ENCODE results near the gene NEB.
"Not testable (repeated sequence)": the region's sequence is repeated elsewhere in the genome, so short reads cannot be mapped to it uniquely, and the experiment has no call there.

NEB gene

GRCh38 chr2:151591908-151592255 is 142.4 kb downstream of the NEB start:
- not testable (repeated sequence) for H3K27ac ChIP-seq, H3K9me3 ChIP-seq, H3K4me1 ChIP-seq, H3K27me3 ChIP-seq, H3K4me2 ChIP-seq, H4K20me1 ChIP-seq, H3K36me3 ChIP-seq, H3K4me3 ChIP-seq, H3K9ac ChIP-seq

GRCh38 chr2:151591250-151591907 is 142.9 kb downstream of the NEB start:
- not testable (repeated sequence) for H3K4me3 ChIP-seq, H3K27me3 ChIP-seq, H3K9me3 ChIP-seq, H3K36me3 ChIP-seq, H3K27ac ChIP-seq, H3K4me1 ChIP-seq, H3K4me2 ChIP-seq, H4K20me1 ChIP-seq, H3K9ac ChIP-seq

- H3K9me3 ChIP-seq, H3K4me1 ChIP-seq, H3K4me3 ChIP-seq, H3K4me2 ChIP-seq, H3K27me3 ChIP-seq, H3K36me3 ChIP-seq, H3K9ac ChIP-seq, H3K27ac ChIP-seq, H4K20me1 ChIP-seq: not testable (repeated sequence)
Measured at GRCh38 chr2:151581300-151581699, 153.0 kb downstream of the NEB start.

- not testable (repeated sequence) for H3K36me3 ChIP-seq, H3K27ac ChIP-seq, H3K9me3 ChIP-seq, H3K27me3 ChIP-seq, H3K9ac ChIP-seq, H3K4me1 ChIP-seq, H3K4me2 ChIP-seq, H4K20me1 ChIP-seq, H3K4me3 ChIP-seq
Measured at GRCh38 chr2:151580697-151581096, 153.6 kb downstream of the NEB start.

GRCh38 chr2:151577116-151577515 is 157.2 kb downstream of the NEB start:
- Histone ChIP-seq H3K4me3 (no peak overlapping the region), H3K9ac (no peak overlapping the region)
- TF ChIP-seq Cebpa-rat (IDR thresholded peaks at IDR 0.05), result no peak

GRCh38 chr2:151576080-151576479 is 158.2 kb downstream of the NEB start:
- H3K9me3 ChIP-seq, result no peaks in the 10 kb centered on the region
- H3K4me1 ChIP-seq, result no peaks in the 10 kb centered on the region

More at GRCh38 chr2:151577116-151577515, 157.2 kb downstream of the NEB start:
- H3K4me1 ChIP-seq, result no peaks in the 10 kb centered on the region
- H3K36me3 ChIP-seq, result no peaks in the 10 kb centered on the region
- no peaks in the 10 kb centered on the region for H3K9me3 ChIP-seq
- no peaks in the 10 kb centered on the region for H4K20me1 ChIP-seq
- no peak overlapping the region for H3K27ac ChIP-seq
- no peak overlapping the region for H3K4me2 ChIP-seq
- no peaks in the 10 kb centered on the region for H3K27me3 ChIP-seq

GRCh38 chr2:151575338-151575737 is 158.9 kb downstream of the NEB start:
- Histone ChIP-seq H4K20me1 (no peaks in the 10 kb centered on the region), H3K4me2 (no peak overlapping the region), H3K27me3 (no peaks in the 10 kb centered on the region), H3K27ac (no peak overlapping the region), H3K4me1 (no peaks in the 10 kb centered on the region), H3K9ac (no peak overlapping the region), H3K9me3 (no peaks in the 10 kb centered on the region), H3K4me3 (no peak overlapping the region), H3K36me3 (no peaks in the 10 kb centered on the region)
- no peak for TF ChIP-seq Cebpa-rat (IDR thresholded peaks at IDR 0.05)

More at GRCh38 chr2:151576080-151576479, 158.2 kb downstream of the NEB start:
- Histone ChIP-seq H3K4me2 (no peak overlapping the region), H4K20me1 (no peaks in the 10 kb centered on the region), H3K9ac (no peak overlapping the region), H3K4me3 (no peak overlapping the region), H3K27me3 (no peaks in the 10 kb centered on the region), H3K27ac (no peak overlapping the region), H3K36me3 (no peaks in the 10 kb centered on the region)
- TF ChIP-seq Cebpa-rat (IDR thresholded peaks at IDR 0.05), result no peak

- TF ChIP-seq Cebpa-rat (IDR thresholded peaks at IDR 0.05), result no peak
- Histone ChIP-seq H3K4me3 (no peak overlapping the region), H3K27me3 (no peaks in the 10 kb centered on the region), H3K4me1 (no peaks in the 10 kb centered on the region), H4K20me1 (no peaks in the 10 kb centered on the region), H3K36me3 (no peaks in the 10 kb centered on the region), H3K9ac (no peak overlapping the region), H3K27ac (no peak overlapping the region), H3K4me2 (no peak overlapping the region), H3K9me3 (no peaks in the 10 kb centered on the region)
Measured at GRCh38 chr2:151570191-151570590, 164.1 kb downstream of the NEB start.

GRCh38 chr2:151569167-151569566 is 165.1 kb downstream of the NEB start:
- H3K27me3 ChIP-seq, result no peaks in the 10 kb centered on the region
- no peak overlapping the region for H3K4me3 ChIP-seq
- no peak for TF ChIP-seq Cebpa-rat (IDR thresholded peaks at IDR 0.05)
- no peak overlapping the region for H3K4me2 ChIP-seq
- no peaks in the 10 kb centered on the region for H3K36me3 ChIP-seq
- no peaks in the 10 kb centered on the region for H4K20me1 ChIP-seq
- no peaks in the 10 kb centered on the region for H3K4me1 ChIP-seq
- no peaks in the 10 kb centered on the region for H3K9me3 ChIP-seq
- H3K9ac ChIP-seq, result no peak overlapping the region
- no peak overlapping the region for H3K27ac ChIP-seq

GRCh38 chr2:151568501-151568900 is 165.8 kb downstream of the NEB start:
- no peak for TF ChIP-seq Cebpa-rat (IDR thresholded peaks at IDR 0.05)
- no peaks in the 10 kb centered on the region for H3K36me3 ChIP-seq
- no peaks in the 10 kb centered on the region for H3K9me3 ChIP-seq
- H4K20me1 ChIP-seq, result no peaks in the 10 kb centered on the region
- H3K9ac ChIP-seq, result no peak overlapping the region
- no peak overlapping the region for H3K4me2 ChIP-seq
- H3K27ac ChIP-seq, result no peak overlapping the region
- H3K27me3 ChIP-seq, result no peaks in the 10 kb centered on the region
- H3K4me3 ChIP-seq, result no peak overlapping the region
- H3K4me1 ChIP-seq, result no peaks in the 10 kb centered on the region

GRCh38 chr2:151567006-151567405 is 167.3 kb downstream of the NEB start:
- H3K9ac ChIP-seq, result no peak overlapping the region
- H3K4me3 ChIP-seq, result no peak overlapping the region
- H3K27ac ChIP-seq, result no peak overlapping the region
- H3K4me2 ChIP-seq, result no peak overlapping the region
- TF ChIP-seq Cebpa-rat (IDR thresholded peaks at IDR 0.05), result no peak
- no peaks in the 10 kb centered on the region for H3K4me1 ChIP-seq
- no peaks in the 10 kb centered on the region for H3K9me3 ChIP-seq
- no peaks in the 10 kb centered on the region for H4K20me1 ChIP-seq
- no peaks in the 10 kb centered on the region for H3K36me3 ChIP-seq
- no peaks in the 10 kb centered on the region for H3K27me3 ChIP-seq
